HCT116 (cell line): Measurements from ENCODE around the gene SPSB4. TPM values are rescaled to one million over a fixed set of nuclear protein-coding genes. Genes with fewer than 3 reads are reported as not detected.

Source experiments
- ATAC-seq: fragments of 200-7000 bp; cut with Tn5 transposase; 2 replicates; pipeline ENCODE4 v1.9.1; 2020; ENCODE audit warnings: mild to moderate bottlenecking, moderate library complexity
- BruUV-seq: library from RNA; stranded (reverse); fragments of 400-500 nt; replicated peaks from 2 replicates; lab custom pipeline; 2021; lab: Mats Ljungman, UMichigan
- CTCF ChIA-PET: fragments of 300-600 bp; sonication (Branson Sonifier 250); formaldehyde crosslinking; loops from one replicate; lab custom pipeline; 2021; ENCODE audit warnings: antibody characterized with exemption; lab: Charles Lee
- POLR2A ChIA-PET: fragments of 300-600, 350-600 bp; sonication (Branson Sonifier 250); formaldehyde crosslinking; loops from one replicate; lab custom pipeline; 2021; ENCODE audit warnings: antibody characterized with exemption; lab: Charles Lee
- RAD21 ChIA-PET, 2 experiments: fragments of 300-600 bp; sonication (Branson Sonifier 250); formaldehyde crosslinking; loops; one replicate each; lab custom pipeline; 2023; ENCODE audit warnings: low total read pairs in 2 of 2; ENCODE audit not compliant: uncharacterized antibody in 2 of 2, unreplicated experiment in 2 of 2, low non-redundant PET in 1 of 2; lab: Charles Lee
- DNase-seq: peaks from one replicate; pipeline ENCODE4 v3.0.0-alpha.2; 2010; ENCODE audit warnings: low read depth, low spot score
- H2AFZ ChIP-seq: fragments of 200-600 bp; shearing (Covaris generic), sonication (generic); 2 replicates; pipeline ENCODE4 v1.6.1; 2017; ENCODE audit warnings: low read depth, mixed run types, mixed read lengths, antibody characterized with exemption, low read length; ENCODE audit not compliant: poor library complexity, severe bottlenecking
- H3K27ac ChIP-seq: 2 replicates; pipeline ENCODE4 v1.5.1; 2012; ENCODE audit warnings: low read depth, low read length
- H3K27me3 ChIP-seq: fragments of 200-600 bp; sonication (generic); 2 replicates; pipeline ENCODE4 v1.6.1; 2016; ENCODE audit warnings: mixed run types, low read length, mixed read lengths; ENCODE audit not compliant: insufficient read depth
- H3K36me3 ChIP-seq, 2 experiments: fragments of 200-500 bp in 1 of 2; fragments of 200-600 bp in 1 of 2; sonication (Bioruptor generic) in 1 of 2; sonication (generic) in 1 of 2; 2 replicates each; pipeline versions ENCODE4 v1.5.1 to v1.6.1; 2014 to 2016; ENCODE audit warnings: low read length in 2 of 2, inconsistent platforms in 1 of 2, mixed read lengths in 1 of 2, mixed run types in 1 of 2; ENCODE audit not compliant: insufficient read depth in 2 of 2, control insufficient read depth in 1 of 2
- H3K4me1 ChIP-seq, 2 experiments: fragments of 200-600 bp in 1 of 2; sonication (generic) in 1 of 2; 2 replicates each; pipeline versions ENCODE4 v1.5.1 to v1.6.1; 2012 to 2017; ENCODE audit warnings: low read length in 2 of 2, inconsistent platforms in 1 of 2, mild to moderate bottlenecking in 1 of 2, mixed read lengths in 1 of 2, mixed run types in 1 of 2, moderate library complexity in 1 of 2; ENCODE audit not compliant: insufficient read depth in 2 of 2, control insufficient read depth in 1 of 2
- H3K4me2 ChIP-seq: fragments of 200-600 bp; sonication (generic); 2 replicates; pipeline ENCODE4 v1.6.1; 2017; ENCODE audit warnings: mixed run types, low read length, mixed read lengths
- H3K4me3 ChIP-seq, 2 experiments: fragments of 200-600 bp in 1 of 2; sonication (generic) in 1 of 2; replicated peaks in 1 of 2; 2 replicates each; pipeline ENCODE4 v1.5.1; 2011 to 2016; ENCODE audit warnings: low read length in 2 of 2, control low read depth in 1 of 2, low read depth in 1 of 2, mild to moderate bottlenecking in 1 of 2, mixed read lengths in 1 of 2, mixed run types in 1 of 2
- H3K79me2 ChIP-seq: fragments of 200-600 bp; sonication (generic); 2 replicates; pipeline ENCODE4 v1.6.1; 2017; ENCODE audit warnings: mild to moderate bottlenecking, mixed run types, low read length, moderate library complexity, mixed read lengths; ENCODE audit not compliant: insufficient read depth
- H3K9ac ChIP-seq: fragments of 200-600 bp; sonication (generic); 2 replicates; pipeline ENCODE4 v1.6.1; 2016; ENCODE audit warnings: low read length, mixed read lengths
- H3K9me2 ChIP-seq: fragments of 200-600 bp; sonication (generic), shearing (Covaris generic); 2 replicates; pipeline ENCODE4 v1.6.1; 2017; ENCODE audit warnings: mixed run types, mild to moderate bottlenecking, moderate library complexity; ENCODE audit not compliant: insufficient read depth
- H3K9me3 ChIP-seq, 2 experiments: fragments of 200-500 bp in 1 of 2; fragments of 200-600 bp in 1 of 2; sonication (Bioruptor generic) in 1 of 2; sonication (generic) in 1 of 2; 2 replicates each; pipeline ENCODE4 v1.6.1; 2014 to 2017; ENCODE audit warnings: low read length in 2 of 2, mixed read lengths in 2 of 2, inconsistent platforms in 1 of 2, low read depth in 1 of 2, mild to moderate bottlenecking in 1 of 2, mixed run types in 1 of 2, moderate library complexity in 1 of 2; ENCODE audit not compliant: control insufficient read depth in 1 of 2, insufficient read depth in 1 of 2
- H4K20me1 ChIP-seq: fragments of 200-600 bp; sonication (generic), shearing (Covaris generic); 2 replicates; pipeline ENCODE4 v1.6.1; 2017; ENCODE audit warnings: mixed run types, mild to moderate bottlenecking, moderate library complexity; ENCODE audit not compliant: insufficient read depth
- ELF1 ChIP-seq: IDR thresholded peaks from 2 replicates; pipeline ENCODE4 v1.6.1; 2012; ENCODE audit warnings: low read depth, borderline replicate concordance
- POLR2A ChIP-seq: IDR thresholded peaks from 2 replicates; pipeline ENCODE4 v1.7.0; 2011; ENCODE audit warnings: borderline replicate concordance; ENCODE audit not compliant: insufficient read depth, insufficient read length; ENCODE audit errors: extremely low read depth
- SIN3A ChIP-seq: IDR thresholded peaks from 2 replicates; pipeline ENCODE4 v1.6.1; 2012; ENCODE audit warnings: low read depth
- intact Hi-C: fragments of 100-400 bp; cut with micrococcal nuclease; formaldehyde crosslinking; loops from 2 replicates; pipeline ENCODE4 v1.10.0; 2022
- total RNA-seq: library from RNA; stranded (reverse); gene quantifications from one replicate; pipeline ENCODE4 v1.2.1, GENCODE V29; 2021; ENCODE audit not compliant: unreplicated experiment
- TF ChIP-seq, protein P1 (sequence below): IDR thresholded peaks from 2 replicates; pipeline ENCODE4 v1.6.1; 2011; ENCODE audit warnings: mild to moderate bottlenecking, low read length, moderate library complexity; ENCODE audit not compliant: insufficient replicate concordance; ENCODE audit errors: extremely low read depth
- TF ChIP-seq, protein P2 (sequence below), 3 experiments: fragments of 200-600 bp in 1 of 3; sonication (generic) in 1 of 3; IDR thresholded peaks in 2 of 3; conservative IDR thresholded peaks in 1 of 3; 2 replicates each; pipeline ENCODE4 v1.5.1; 2012 to 2017; ENCODE audit warnings: low read depth in 2 of 3, low read length in 2 of 3, antibody characterized with exemption in 1 of 3, borderline replicate concordance in 1 of 3, control low read depth in 1 of 3, mild to moderate bottlenecking in 1 of 3, mixed read lengths in 1 of 3, mixed run types in 1 of 3, moderate library complexity in 1 of 3; ENCODE audit not compliant: insufficient read depth in 1 of 3

SPSB4 gene
- total RNA-seq, 1 experiment from 2014 or later: 0.57 TPM

DNA sequence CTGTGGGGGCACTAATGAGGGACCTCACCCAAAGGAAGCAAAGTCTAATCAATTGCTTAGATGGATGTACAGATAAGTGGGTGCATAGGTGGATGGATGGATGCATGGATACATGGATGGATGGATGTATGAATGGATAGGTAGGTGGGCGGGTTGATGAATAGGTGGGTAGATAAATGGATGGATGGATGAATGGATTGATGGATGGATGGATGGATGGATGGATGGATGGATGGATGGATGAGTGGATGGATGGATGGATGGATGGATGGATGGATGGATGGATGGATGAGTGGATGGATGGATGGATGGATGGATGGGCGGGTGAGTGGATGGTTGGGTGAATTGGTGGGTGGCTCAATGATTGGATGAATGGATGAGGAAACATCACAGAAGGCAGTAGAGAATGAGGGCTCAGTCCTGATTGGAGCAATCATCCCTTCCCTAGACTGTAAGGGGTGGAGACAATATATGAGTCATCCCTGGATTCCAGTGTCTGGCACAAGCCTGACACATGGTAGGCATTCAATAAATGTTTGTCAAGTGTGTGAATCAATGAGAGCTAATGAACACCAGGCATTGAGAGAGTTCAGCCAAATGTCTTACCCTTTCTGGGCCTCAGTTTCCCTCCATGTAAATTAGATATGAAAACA lies 140.1 kb downstream of the SPSB4 start:
- H3K9me2 ChIP-seq: no peaks in the 10 kb centered on the region
- H3K27ac ChIP-seq: no peak overlapping the region
- no peaks in the 10 kb centered on the region for H3K9me3 ChIP-seq
- no peaks in the 10 kb centered on the region for H4K20me1 ChIP-seq
- no peak overlapping the region for H3K4me2 ChIP-seq
- ChIA-PET RAD21 (interaction anchor here (1.2 to 1.3 kb wide), 2 partner anchors 191 kb away, joined by 4 to 5 read pairs; no protein-coding TSS in a partner anchor), POLR2A (no interaction called here), CTCF (interaction anchor here (0.7 to 3.3 kb wide), 2 partner anchors 10 to 192 kb away, joined by 3 to 38 read pairs; no protein-coding TSS in a partner anchor)
- BruUV-seq: no TSS peak
- no peak overlapping the region for H2AFZ ChIP-seq
- no peaks in the 10 kb centered on the region for H3K4me1 ChIP-seq
- no peak overlapping the region for H3K4me3 ChIP-seq
- intact Hi-C loops: loop anchor here (5.0 kb wide), 1 partner anchor 1064 kb away; no protein-coding TSS in a partner anchor
- H3K79me2 ChIP-seq: no peaks in the 10 kb centered on the region
- no peak for DNase-seq
- H3K36me3 ChIP-seq: no peaks in the 10 kb centered on the region
- no peak overlapping the region for H3K9ac ChIP-seq
- TF ChIP-seq, protein P1, sequence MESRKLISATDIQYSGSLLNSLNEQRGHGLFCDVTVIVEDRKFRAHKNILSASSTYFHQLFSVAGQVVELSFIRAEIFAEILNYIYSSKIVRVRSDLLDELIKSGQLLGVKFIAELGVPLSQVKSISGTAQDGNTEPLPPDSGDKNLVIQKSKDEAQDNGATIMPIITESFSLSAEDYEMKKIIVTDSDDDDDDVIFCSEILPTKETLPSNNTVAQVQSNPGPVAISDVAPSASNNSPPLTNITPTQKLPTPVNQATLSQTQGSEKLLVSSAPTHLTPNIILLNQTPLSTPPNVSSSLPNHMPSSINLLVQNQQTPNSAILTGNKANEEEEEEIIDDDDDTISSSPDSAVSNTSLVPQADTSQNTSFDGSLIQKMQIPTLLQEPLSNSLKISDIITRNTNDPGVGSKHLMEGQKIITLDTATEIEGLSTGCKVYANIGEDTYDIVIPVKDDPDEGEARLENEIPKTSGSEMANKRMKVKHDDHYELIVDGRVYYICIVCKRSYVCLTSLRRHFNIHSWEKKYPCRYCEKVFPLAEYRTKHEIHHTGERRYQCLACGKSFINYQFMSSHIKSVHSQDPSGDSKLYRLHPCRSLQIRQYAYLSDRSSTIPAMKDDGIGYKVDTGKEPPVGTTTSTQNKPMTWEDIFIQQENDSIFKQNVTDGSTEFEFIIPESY: no peak
- TF ChIP-seq, protein P2, sequence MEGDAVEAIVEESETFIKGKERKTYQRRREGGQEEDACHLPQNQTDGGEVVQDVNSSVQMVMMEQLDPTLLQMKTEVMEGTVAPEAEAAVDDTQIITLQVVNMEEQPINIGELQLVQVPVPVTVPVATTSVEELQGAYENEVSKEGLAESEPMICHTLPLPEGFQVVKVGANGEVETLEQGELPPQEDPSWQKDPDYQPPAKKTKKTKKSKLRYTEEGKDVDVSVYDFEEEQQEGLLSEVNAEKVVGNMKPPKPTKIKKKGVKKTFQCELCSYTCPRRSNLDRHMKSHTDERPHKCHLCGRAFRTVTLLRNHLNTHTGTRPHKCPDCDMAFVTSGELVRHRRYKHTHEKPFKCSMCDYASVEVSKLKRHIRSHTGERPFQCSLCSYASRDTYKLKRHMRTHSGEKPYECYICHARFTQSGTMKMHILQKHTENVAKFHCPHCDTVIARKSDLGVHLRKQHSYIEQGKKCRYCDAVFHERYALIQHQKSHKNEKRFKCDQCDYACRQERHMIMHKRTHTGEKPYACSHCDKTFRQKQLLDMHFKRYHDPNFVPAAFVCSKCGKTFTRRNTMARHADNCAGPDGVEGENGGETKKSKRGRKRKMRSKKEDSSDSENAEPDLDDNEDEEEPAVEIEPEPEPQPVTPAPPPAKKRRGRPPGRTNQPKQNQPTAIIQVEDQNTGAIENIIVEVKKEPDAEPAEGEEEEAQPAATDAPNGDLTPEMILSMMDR (IDR thresholded peaks at IDR 0.05 in 2 of 3, conservative IDR thresholded peaks at IDR 0.05 in 1 of 3; ENCODE audit: borderline replicate concordance in 1 of 3, insufficient read depth in 1 of 3, low read depth in 2 of 3, low read length in 2 of 3): no peak
- TF ChIP-seq ELF1 (no peak), SIN3A (no peak), POLR2A (no peak)
- ATAC-seq: no peak
- H3K27me3 ChIP-seq: peaks cover 12% of the 10 kb centered on the region; the same call in 1 of the 2 replicates
